GM18499 (cell line): ENCODE data around the gene TBC1D8.
"Not testable (repeated sequence)": the region's sequence is repeated elsewhere in the genome, so short reads cannot be mapped to it uniquely, and the experiment has no call there.

ENCODE experiments used
- ATAC-seq: cut with Tn5 transposase; IDR thresholded peaks from one replicate; pipeline ENCODE4 v1.9.1; 2021; ENCODE audit warnings: moderate number of reproducible peaks; ENCODE audit not compliant: insufficient read depth, unreplicated experiment

Gene TBC1D8

GRCh38 chr2:101151146-101151858, at the start of gene TBC1D8:
Gene TBC1D8 (minus strand): TSS chr2:101151382. CDS start chr2:101151253, 129 bp downstream.
- ATAC-seq, result no peak

- no peak for ATAC-seq
These were observed 49.5 kb upstream of the TBC1D8 start for GRCh38 chr2:101200676-101201075.

- ATAC-seq, result no peak
These were observed 48.1 kb upstream of the TBC1D8 start for GRCh38 chr2:101199251-101199791.

- ATAC-seq, result no peak
These were observed 46.6 kb upstream of the TBC1D8 start for GRCh38 chr2:101197814-101198213.

- ATAC-seq, result no peak
These were observed 46.1 kb upstream of the TBC1D8 start for GRCh38 chr2:101197215-101197745.

- no peak for ATAC-seq
These were observed 44.9 kb upstream of the TBC1D8 start for GRCh38 chr2:101195871-101196661.

- ATAC-seq, result no peak
These were observed 41.9 kb upstream of the TBC1D8 start for GRCh38 chr2:101193033-101193626.

- no peak for ATAC-seq
These were observed 39.8 kb upstream of the TBC1D8 start for GRCh38 chr2:101190747-101191516.

GRCh38 chr2:101188683-101189405, 37.7 kb upstream of the TBC1D8 start:
- no peak for ATAC-seq

- ATAC-seq, result no peak
These were observed 35.9 kb upstream of the TBC1D8 start for GRCh38 chr2:101187131-101187530.

GRCh38 chr2:101185656-101186055, 34.5 kb upstream of the TBC1D8 start:
- no peak for ATAC-seq

GRCh38 chr2:101185085-101185484, 33.9 kb upstream of the TBC1D8 start:
- no peak for ATAC-seq

- no peak for ATAC-seq
These were observed 28.8 kb upstream of the TBC1D8 start for GRCh38 chr2:101179982-101180381.

GRCh38 chr2:101176803-101177202, 25.6 kb upstream of the TBC1D8 start:
- ATAC-seq, result no peak

GRCh38 chr2:101175991-101176390, 24.8 kb upstream of the TBC1D8 start:
- ATAC-seq, result no peak

GRCh38 chr2:101173707-101174295, 22.6 kb upstream of the TBC1D8 start:
- ATAC-seq, result no peak

GRCh38 chr2:101169822-101170221, 18.6 kb upstream of the TBC1D8 start:
- not testable (repeated sequence) for ATAC-seq

- ATAC-seq, result no peak
These were observed 17.5 kb upstream of the TBC1D8 start for GRCh38 chr2:101168706-101169105.

- not testable (repeated sequence) for ATAC-seq
These were observed 16.4 kb upstream of the TBC1D8 start for GRCh38 chr2:101167532-101167931.
